HG03565 (cell line): ENCODE measurements around the gene DNAJB12.
"Not testable (repeated sequence)": the region's sequence is repeated elsewhere in the genome, so short reads cannot be mapped to it uniquely, and the experiment has no call there.

Experiments
- ATAC-seq: cut with Tn5 transposase; IDR thresholded peaks from one replicate; pipeline ENCODE4 v1.9.1; 2021; ENCODE audit warnings: mild to moderate bottlenecking, moderate library complexity; ENCODE audit not compliant: unreplicated experiment

DNAJB12 gene

GRCh38 chr10:72318418-72319262, 36.1 kb downstream of the DNAJB12 start:
- ATAC-seq: no peak

- no peak for ATAC-seq
Observed at GRCh38 chr10:72316748-72317435, 37.8 kb downstream of the DNAJB12 start.

- no peak for ATAC-seq
Observed at GRCh38 chr10:72316386-72316700, 38.4 kb downstream of the DNAJB12 start.

GRCh38 chr10:72315611-72316385, 38.9 kb downstream of the DNAJB12 start:
- ATAC-seq: no peak

GRCh38 chr10:72315054-72315453, 39.7 kb downstream of the DNAJB12 start:
- no peak for ATAC-seq

GRCh38 chr10:72314263-72314662, 40.5 kb downstream of the DNAJB12 start:
- no peak for ATAC-seq

GRCh38 chr10:72312865-72313391, 41.8 kb downstream of the DNAJB12 start:
- ATAC-seq: no peak

GRCh38 chr10:72311667-72312066, 43.1 kb downstream of the DNAJB12 start:
- no peak for ATAC-seq

GRCh38 chr10:72310636-72311035, 44.1 kb downstream of the DNAJB12 start:
- no peak for ATAC-seq

- no peak for ATAC-seq
Observed at GRCh38 chr10:72310241-72310633, 44.5 kb downstream of the DNAJB12 start.

GRCh38 chr10:72309290-72310240, 45.2 kb downstream of the DNAJB12 start:
- no peak for ATAC-seq

- no peak for ATAC-seq
Observed at GRCh38 chr10:72308320-72308987, 46.3 kb downstream of the DNAJB12 start.

- ATAC-seq: not testable (repeated sequence)
Observed at GRCh38 chr10:72307711-72308110, 47.0 kb downstream of the DNAJB12 start.

- ATAC-seq: no peak
Observed at GRCh38 chr10:72306215-72306760, 48.4 kb downstream of the DNAJB12 start.

- no peak for ATAC-seq
Observed at GRCh38 chr10:72303424-72304128, 51.1 kb downstream of the DNAJB12 start.

GRCh38 chr10:72298592-72299519, 55.9 kb downstream of the DNAJB12 start:
- no peak for ATAC-seq

- ATAC-seq: peak; percentile 59
Observed at GRCh38 chr10:72297805-72298591, 56.7 kb downstream of the DNAJB12 start.
